HG03039 (cell line): ENCODE measurements around the gene COQ10A.

Source experiments
- ATAC-seq: cut with Tn5 transposase; IDR thresholded peaks from one replicate; pipeline ENCODE4 v1.9.1; 2021; ENCODE audit warnings: mild to moderate bottlenecking, moderate library complexity; ENCODE audit not compliant: unreplicated experiment

The COQ10A gene

DNA sequence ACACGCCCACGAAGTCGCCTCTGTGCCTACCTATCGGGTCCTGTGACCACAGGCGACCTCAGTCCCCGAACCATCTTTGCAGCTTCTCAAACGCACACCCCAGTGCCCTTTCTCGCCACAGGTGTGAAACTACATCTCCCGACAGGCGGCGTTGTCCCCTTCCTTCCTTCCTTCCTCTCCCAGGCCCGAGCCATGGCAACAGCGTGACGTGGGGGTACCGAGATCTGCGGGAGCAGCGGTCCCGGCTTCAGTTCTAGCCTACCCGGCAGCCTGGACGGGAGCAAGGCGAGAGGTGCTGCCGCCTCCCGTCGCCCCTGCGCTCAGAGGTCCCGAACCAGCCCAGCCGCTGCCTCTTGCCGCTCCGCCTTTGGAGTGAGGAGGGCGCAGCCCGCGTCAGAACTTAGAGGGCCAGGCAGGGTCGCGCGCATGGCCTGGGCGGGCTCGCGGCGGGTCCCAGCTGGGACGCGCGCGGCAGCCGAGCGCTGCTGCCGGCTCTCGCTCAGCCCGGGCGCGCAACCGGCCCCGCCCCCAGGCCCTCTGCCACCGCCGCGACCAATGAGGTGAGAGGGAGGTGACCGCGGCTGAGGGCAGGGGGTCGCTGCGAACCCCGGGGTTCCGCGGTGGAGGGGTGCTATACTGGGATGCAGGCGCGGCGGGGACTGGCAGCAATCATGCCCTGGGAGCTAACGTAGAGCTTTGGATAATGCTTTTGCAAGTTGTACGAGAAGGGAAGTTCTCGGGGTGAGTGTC, at the start of gene COQ10A:
Gene COQ10A, plus strand, starts transcription at position 250 of the 750 bp plus-strand sequence. Its CDS starts 177 bp downstream, at position 427.
- peak; percentile 86 for ATAC-seq

DNA sequence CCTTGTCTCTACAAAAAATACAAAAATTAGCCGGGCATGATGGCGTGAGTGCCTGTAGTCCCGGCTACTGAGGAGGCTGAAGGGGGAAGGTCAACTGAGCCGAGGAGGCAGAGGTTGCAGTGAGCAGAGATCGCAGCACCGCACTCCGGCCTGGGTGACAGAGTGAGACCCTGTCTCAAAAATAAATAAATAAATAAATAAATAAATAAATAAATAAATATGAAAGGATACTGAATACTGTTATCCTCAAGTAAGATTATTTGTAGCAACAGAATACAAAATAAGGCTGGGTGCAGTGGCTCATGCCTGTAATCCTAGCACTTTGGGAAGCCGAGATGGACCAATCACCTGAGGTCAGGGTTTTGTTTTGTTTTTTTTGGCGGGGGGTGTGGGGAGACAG, 46.9 kb upstream of the COQ10A start:
- ATAC-seq: no peak

DNA sequence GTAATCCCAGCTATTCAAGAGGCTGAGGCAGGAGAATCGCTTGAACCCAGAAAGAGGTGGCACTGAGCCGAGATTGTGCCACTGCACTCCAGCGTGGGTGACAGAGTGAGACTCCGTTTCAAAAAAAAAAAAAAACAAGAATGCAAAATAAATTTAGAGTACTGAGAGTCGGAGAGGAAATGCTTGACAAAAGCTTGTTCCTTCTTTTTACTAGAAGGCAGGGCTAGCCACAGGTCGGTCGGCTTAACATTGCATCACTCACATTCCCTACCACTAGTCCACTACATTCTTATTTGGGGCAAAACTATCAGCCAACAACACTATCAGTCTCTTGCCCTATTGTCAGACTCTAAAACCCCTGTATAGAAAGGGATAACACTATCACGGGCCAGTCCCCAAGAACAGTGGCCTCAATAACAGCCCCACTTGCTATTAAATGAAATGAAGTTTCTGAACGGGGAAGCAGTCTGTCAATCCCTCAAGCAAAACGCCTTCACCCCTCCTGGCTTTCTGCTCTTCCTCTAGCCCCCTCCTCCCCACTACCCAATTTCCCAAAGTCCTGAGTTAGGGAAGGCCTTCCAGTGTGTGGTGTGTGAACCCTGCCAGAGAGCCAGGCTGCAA, 46.0 kb upstream of the COQ10A start:
- ATAC-seq: no peak

DNA sequence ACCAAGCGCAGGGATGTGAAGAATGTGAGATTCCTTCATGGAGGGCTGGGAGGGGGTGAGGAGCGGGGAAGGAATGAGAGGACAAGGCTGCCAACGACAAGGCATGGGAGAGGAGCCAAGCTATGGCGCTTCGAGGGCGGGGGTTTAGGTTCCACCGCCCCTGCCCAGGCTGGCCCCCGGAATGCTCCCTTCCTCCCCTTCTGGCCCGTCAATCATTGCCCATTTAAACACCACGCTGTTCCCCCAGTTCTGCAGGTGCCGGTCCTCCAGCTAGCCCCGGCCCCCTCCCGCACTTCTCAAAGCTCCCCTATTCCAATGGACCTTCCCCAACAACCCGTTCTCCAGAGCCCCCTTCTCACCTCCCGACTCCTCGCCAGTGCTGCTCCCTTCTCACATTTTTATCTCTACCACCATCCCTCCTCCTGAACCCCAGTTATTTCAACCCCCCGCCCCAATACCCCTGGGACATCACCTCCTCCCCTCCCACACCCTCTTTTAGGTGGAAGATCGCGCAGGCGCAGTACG, 45.4 kb upstream of the COQ10A start:
- ATAC-seq: no peak

DNA sequence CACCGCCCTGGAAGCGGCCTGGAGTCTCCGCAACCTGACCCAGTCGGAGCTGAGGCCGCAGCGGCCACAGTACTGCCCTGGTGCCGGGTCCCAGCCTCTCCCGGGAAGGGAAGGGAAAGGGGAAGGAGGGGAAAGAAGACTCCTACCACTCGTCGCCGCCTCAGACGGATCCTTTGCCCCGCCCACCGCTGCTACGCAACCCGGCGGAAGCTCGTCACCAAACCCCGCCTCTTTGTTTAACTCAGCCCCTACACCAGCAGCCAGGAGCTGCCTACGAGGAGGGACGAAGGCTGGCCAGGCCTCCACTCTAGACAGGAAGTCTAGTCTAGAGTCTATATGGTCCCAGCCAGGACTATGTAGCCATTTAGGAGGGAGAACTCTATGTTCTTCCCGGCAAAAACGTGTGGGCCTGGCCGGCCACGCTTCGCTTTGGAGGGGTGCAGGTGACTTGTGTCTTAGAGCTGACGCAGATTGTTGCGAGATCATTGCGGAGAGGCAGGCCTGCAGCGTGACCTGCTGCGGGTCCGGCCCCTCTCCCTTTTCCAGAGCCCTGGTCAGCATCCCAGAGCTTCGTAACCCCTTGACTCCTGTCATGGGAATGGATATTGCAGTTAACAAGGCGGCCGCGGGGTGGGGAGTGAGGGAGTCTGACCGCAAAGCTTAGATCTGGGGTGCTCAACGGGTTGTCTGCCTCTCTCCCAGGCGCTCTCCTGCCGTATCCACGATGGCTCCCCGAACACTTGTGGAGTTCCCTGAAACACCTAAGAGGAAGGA, 44.8 kb upstream of the COQ10A start, which contains the start of gene RNF41:
Gene RNF41, minus strand, starts transcription at position 166 of the 774 bp plus-strand sequence. CDS start 7,875 bp downstream, outside the sequence.
- peak; percentile 70 for ATAC-seq

DNA sequence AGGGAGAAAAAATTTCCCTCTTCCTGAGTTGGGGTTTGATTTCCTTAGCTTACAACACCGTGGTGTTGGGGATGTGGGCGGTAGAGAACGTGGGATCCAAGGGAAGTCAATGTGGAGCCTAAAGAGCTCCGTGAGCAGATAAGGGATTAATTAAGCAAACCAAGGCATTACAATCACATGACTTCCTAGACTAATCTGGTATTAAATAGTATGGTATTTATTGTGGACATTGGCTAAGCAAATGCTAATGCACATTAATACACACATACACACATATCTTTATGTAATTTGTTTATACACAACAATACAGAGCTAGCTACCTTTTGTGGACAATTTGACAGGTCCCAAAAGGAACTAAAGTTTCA, 44.2 kb upstream of the COQ10A start:
- no peak for ATAC-seq

DNA sequence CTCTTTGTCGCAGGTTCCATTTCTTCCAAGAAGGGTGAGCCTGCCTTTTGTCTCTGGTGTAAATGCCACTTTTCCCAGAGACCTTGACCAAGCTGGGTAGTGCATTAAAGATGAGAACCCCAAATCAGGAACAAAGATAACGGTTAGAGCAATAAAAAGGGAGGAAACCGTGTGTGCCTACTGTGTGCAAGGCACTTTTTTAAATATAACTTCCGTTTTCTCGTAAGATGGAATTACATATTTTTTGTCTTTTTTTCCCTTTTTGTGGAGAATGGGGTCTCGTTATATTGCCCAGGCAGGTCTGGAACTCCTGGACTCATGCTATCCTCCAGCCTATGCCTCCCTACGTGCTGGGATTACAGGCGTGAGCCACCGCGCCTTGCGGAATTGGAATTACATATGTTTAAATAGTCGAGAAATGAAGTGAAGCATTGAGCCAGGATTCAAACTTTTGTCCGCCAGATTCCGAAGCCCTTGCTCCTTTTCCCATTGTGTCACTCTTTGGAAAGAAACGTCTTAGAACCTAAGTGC, 43.1 kb upstream of the COQ10A start:
- ATAC-seq: no peak

DNA sequence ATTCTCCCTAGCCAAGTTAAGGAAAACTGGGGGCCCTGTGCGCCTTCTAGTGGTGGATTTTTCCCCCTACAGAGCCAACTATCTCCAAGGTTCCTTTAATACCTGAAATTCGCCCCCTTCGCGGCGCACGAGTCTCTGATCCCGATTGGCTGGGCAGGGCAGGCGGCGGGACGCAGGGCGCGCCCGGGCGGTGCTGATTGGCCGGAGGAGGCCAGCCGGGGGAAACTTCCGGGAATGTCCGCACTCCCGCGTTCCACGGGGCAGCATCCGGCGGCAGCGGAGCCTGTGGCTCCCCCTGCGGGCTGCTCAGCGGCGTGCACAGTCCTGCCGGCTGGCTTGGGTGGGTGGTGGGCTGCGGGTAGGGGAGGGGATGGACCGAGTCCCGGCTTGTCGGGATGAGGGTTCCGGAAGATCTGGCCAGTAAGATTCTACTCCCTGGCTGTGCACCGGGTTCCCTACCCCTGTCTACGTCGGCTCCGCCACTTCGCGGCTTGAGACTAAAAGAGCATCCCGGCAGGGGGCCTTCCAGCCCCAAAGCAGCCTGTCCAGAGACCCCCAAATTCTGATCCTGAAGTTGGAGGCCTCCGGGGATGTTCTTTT, 42.5 kb upstream of the COQ10A start, which contains the start of gene NABP2:
Gene NABP2, plus strand, starts transcription at position 241 of the 600 bp plus-strand sequence. CDS start 515 bp downstream, outside the sequence.
- peak; percentile 77 for ATAC-seq

DNA sequence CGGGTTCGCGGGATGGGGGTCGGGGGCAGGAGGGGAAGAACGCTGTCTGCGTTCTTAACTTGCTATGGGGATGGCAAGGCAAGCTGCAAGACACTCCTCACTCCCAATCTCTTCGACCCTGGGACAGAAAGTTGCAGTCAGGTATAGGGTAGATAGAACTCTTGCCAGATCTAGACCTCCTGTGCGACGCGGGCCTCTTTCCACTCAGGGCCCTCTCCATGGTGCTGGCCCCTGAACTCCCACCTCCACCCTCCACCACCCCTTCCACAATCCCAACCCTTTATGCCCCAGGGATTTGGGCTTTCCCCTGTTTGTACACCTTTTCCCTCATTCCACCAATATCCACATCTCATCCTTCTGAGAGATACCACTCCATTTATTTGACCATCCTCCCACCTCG, 41.8 kb upstream of the COQ10A start:
- ATAC-seq: no peak

DNA sequence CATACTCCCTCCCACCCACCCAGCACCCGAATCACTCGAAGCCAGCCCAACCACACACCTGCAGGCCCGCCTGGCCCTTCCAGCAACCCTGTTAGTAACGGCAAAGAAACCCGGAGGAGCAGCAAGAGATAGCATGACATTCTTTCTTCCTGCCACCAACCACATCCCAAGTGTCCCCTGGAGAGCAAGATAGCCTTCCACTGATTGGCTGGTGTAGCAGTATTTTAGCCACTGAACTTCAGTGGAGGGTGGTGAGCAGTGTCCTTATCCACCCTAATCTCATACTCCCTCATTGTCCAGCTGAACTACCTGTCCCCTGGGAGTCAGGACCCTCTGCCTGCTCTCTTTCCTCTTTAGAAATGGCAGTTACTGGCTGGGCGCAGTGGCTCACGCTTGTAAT, 37.7 kb upstream of the COQ10A start:
- no peak for ATAC-seq

DNA sequence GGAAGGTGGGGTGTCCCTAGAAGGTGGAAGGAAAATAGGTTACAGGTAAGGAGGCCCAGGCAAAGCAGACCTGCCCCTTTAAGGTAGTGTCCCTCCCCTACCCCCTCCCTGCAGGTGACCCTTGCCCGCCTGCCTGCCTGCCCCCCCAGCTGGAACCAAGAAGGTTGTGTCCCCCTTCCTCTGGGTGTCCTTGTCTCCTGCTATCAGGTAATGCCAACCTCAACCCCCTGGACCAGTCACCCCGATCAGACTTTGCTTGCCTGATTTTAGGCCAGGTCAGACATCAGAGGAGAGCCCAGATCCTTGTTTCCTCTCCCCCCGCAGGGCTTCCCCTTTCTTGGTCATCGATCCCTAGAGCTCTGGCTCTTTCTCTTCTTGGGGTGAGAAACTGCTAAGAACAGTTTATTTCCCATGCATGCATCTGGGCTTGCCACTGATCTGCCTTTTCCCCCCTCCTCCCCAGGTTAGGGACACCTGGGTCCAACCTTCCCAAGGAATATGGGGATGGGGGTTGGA, 36.8 kb upstream of the COQ10A start, which contains the start of gene SLC39A5:
Gene SLC39A5, plus strand, starts transcription at position 136 of the 516 bp plus-strand sequence. CDS start 1,224 bp downstream, outside the sequence.
- ATAC-seq: no peak

DNA sequence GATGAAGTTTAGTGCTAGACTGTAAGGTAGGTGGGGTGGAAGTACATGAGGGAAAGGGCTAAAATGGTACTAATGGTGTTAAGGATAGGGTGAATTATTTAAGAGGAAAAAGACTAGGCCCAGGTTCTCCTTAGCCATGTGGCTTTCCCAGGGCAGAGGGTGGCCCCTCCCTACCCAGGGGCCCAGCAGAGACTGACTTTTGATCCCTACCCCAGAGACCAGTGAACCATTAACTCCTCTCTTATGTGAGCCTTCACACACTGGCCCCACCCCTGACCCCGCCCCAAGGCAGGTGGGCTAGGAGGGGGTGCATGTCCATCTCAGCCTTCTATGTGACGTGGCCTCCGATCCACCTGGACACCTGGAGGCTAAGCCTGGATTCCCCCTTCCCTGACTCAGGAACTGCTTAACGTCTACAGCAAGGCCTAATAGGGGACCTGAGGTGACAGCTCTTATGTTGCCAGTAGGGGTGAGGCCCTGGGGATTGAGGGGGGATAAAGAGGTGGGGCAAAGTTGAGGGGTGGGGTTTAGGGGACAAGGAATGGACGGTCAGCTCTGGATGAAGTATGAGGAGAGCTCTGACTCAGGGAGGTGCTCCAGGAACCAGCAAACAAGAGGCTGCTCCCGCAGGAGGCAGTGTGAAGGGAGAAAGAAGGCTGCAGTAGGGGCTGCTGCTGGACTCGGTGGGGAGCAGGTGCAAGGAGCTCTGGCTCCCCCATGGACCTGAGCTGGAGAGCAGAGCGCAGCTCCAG, 36.1 kb upstream of the COQ10A start:
- no peak for ATAC-seq

DNA sequence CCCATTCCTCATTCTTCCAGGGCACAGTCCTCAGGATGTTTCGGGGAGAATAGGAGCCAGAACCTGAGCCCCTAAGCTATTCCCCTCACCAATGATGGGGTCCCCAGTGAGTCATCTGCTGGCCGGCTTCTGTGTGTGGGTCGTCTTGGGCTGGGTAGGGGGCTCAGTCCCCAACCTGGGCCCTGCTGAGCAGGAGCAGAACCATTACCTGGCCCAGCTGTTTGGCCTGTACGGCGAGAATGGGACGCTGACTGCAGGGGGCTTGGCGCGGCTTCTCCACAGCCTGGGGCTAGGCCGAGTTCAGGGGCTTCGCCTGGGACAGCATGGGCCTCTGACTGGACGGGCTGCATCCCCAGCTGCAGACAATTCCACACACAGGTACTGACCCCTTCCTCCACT, 35.6 kb upstream of the COQ10A start:
- ATAC-seq: no peak

DNA sequence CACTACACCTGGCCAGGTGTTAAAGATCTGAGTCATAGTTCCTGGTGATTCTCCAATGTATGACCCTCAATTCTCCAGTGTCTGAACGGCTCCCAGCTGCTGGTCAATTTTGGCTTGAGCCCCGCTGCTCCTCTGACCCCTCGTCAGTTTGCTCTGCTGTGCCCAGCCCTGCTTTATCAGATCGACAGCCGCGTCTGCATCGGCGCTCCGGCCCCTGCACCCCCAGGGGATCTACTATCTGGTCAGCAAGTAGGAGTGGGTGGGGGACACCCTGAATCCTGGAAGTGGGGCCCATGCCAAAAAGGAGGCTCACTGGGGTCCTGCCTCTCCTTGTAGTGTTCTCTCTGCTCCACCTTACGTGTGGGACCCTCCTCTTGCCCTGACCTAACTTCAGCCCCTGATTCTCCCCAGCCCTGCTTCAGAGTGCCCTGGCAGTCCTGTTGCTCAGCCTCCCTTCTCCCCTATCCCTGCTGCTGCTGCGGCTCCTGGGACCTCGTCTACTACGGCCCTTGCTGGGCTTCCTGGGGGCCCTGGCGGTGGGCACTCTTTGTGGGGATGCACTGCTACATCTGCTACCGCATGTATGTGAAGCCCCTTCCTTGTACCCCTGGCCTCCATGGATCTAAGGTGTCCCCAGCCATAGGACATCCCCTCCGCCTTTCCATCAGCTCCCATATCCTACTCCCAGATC, 31.9 kb upstream of the COQ10A start:
- no peak for ATAC-seq

DNA sequence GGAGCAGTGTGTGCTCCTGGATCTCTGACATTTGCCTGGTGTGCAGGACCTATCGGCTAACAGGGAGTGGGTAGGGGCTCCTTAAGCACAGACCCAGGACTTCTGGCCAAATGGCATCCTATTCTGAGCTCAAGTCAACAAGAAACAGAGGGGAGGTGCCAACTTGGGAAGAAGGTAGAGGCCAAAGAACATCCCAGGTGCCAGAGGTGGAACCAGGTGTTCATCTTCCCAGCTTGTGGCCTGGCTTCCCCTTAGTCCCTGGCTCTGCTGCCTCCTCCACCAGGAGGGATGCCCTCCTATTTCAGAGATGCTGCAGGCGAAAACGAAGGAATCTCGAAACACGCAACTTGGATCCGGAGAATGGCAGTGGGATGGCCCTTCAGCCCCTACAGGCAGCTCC, 30.7 kb upstream of the COQ10A start:
- no peak for ATAC-seq

DNA sequence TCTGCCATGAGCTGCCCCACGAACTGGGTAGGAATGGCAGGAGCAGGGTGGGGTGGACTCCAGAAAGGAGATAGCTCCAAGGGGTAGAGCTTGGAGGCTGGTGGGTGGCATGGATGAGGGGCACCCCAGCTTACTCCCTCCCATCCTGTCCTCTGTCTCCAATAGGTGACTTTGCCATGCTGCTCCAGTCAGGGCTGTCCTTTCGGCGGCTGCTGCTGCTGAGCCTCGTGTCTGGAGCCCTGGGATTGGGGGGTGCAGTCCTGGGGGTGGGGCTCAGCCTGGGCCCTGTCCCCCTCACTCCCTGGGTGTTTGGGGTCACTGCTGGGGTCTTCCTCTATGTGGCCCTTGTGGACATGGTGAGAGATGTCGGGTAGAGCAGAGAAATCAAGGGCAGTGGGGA, 29.8 kb upstream of the COQ10A start:
- ATAC-seq: no peak

DNA sequence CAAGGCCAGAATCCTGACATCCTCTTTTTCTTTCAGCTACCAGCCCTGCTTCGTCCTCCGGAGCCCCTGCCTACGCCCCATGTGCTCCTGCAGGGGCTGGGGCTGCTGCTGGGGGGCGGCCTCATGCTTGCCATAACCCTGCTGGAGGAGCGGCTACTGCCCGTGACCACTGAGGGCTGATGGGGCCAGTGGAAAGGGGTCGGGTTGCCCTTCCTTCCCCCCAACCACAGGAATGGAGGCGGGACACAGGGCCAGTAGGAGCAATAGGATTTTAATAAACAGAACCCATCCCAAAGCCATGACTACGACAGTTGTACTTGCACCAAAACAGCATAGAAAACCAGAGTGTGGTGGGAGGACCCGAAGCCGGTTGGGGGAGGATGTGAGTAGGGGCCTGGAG, 29.2 kb upstream of the COQ10A start:
- ATAC-seq: no peak

DNA sequence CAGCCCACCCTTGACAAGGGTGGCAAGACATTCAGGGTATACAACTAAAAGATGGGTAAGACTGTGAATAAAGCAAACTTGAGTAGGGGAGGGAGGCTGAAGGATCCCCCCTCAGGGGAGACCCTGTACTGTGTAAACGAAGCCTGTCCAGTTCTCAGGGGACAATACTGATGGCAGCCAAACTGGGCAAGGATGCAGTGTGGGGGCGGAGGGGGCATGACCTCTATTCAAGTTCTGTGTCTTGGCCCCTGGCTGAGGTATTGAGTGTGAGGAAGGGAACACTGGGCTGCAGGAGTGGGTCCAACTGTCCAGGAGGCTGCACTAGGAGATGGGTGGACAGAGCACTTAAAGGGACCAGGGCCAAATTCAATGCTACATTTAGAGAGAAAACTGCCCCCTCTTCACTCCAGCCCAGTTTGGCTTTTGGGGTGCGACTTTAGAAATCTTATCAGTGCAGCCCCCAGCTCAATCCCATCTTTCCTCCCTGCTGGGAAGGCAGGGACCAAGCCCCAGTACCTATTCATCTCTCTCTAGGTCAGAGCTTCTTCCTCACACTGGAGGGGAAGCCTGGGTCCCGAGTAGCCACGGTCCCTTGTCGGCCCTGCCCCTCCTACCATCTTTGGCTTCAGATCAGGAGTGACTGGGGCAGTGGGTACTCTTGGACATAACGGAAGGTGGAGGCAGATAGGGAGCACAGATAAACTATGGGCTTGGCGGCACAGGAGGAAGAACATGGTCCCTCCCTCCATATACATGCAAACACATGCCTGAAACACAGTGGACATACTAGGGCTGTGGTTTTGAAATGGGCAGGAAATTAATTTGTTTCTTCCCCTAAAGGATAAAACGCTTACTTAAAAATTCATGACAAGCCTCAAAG, 25.1 kb upstream of the COQ10A start:
- ATAC-seq: no peak
